IPS-NIHi7 (cell line): ENCODE measurements around the gene SIX3.

Source experiments
- DNase-seq: peaks from one replicate; pipeline ENCODE4 v3.0.0; 2012; ENCODE audit warnings: mixed read lengths; ENCODE audit errors: extremely low spot score

Gene SIX3

GRCh38 chr2:44955593-44956392, 14.3 kb downstream of the SIX3 start:
- peak; percentile 79 for DNase-seq

GRCh38 chr2:44956843-44957242, 15.3 kb downstream of the SIX3 start:
- DNase-seq = no peak

- no peak for DNase-seq
These were observed 16.3 kb downstream of the SIX3 start for GRCh38 chr2:44957656-44958327.

GRCh38 chr2:44959855-44960254, 18.4 kb downstream of the SIX3 start:
- no peak for DNase-seq

- no peak for DNase-seq
These were observed 19.4 kb downstream of the SIX3 start for GRCh38 chr2:44960871-44961270.

- DNase-seq = no peak
These were observed 20.7 kb downstream of the SIX3 start for GRCh38 chr2:44962176-44962695.

- peak; percentile 69 for DNase-seq
These were observed 23.3 kb downstream of the SIX3 start for GRCh38 chr2:44964752-44965236.

GRCh38 chr2:44965684-44966083, 24.2 kb downstream of the SIX3 start:
- no peak for DNase-seq

- no peak for DNase-seq
These were observed 25.6 kb downstream of the SIX3 start for GRCh38 chr2:44967056-44967455.

- DNase-seq = no peak
These were observed 26.4 kb downstream of the SIX3 start for GRCh38 chr2:44967727-44968432.

- DNase-seq = no peak
These were observed 28.4 kb downstream of the SIX3 start for GRCh38 chr2:44969936-44970335.

- no peak for DNase-seq
These were observed 29.4 kb downstream of the SIX3 start for GRCh38 chr2:44970846-44971450.

- DNase-seq = no peak
These were observed 31.5 kb downstream of the SIX3 start for GRCh38 chr2:44972771-44973535.

GRCh38 chr2:44974064-44974715, 32.7 kb downstream of the SIX3 start:
- DNase-seq = peak; percentile 77

GRCh38 chr2:44975571-44976450, 34.3 kb downstream of the SIX3 start:
- no peak for DNase-seq

GRCh38 chr2:44979581-44979980, 38.1 kb downstream of the SIX3 start:
- DNase-seq = no peak

GRCh38 chr2:44980751-44981713, 39.5 kb downstream of the SIX3 start:
- no peak for DNase-seq

- peak; percentile 83 for DNase-seq
These were observed 40.2 kb downstream of the SIX3 start for GRCh38 chr2:44981714-44982108.
